GM19395 (cell line): Measurements from ENCODE around the gene USP17L10.
"Not testable (repeated sequence)": the region's sequence is repeated elsewhere in the genome, so short reads cannot be mapped to it uniquely, and the experiment has no call there.

Source experiments
- ATAC-seq: cut with Tn5 transposase; IDR thresholded peaks from one replicate; pipeline ENCODE4 v1.9.1; 2021; ENCODE audit warnings: mild to moderate bottlenecking, moderate library complexity; ENCODE audit not compliant: unreplicated experiment

USP17L10 gene, protein sequence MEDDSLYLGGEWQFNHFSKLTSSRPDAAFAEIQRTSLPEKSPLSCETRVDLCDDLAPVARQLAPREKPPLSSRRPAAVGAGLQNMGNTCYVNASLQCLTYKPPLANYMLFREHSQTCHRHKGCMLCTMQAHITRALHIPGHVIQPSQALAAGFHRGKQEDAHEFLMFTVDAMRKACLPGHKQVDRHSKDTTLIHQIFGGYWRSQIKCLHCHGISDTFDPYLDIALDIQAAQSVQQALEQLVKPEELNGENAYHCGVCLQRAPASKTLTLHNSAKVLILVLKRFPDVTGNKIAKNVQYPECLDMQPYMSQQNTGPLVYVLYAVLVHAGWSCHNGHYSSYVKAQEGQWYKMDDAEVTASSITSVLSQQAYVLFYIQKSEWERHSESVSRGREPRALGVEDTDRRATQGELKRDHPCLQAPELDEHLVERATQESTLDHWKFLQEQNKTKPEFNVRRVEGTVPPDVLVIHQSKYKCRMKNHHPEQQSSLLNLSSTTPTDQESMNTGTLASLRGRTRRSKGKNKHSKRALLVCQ

DNA sequence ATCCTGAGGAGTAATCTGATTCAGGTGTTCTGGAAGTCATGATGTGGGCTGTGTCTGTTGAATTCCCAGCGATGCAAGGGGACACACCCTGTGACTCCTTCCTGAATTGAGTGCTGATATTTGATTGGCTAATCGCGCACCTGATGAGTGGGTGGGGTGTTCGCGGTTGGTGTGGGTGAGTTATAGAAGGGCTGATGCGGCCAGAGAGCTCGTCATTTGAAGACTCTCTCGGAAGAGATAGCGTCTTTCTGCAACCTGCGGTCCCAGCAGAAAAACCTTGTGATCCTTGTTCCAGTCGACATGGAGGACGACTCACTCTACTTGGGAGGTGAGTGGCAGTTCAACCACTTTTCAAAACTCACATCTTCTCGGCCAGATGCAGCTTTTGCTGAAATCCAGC is at the start of gene USP17L10:
Gene USP17L10, plus strand, starts transcription at position 301 of the 400 bp plus-strand sequence. Its CDS starts 0 bp downstream, at position 301.
- ATAC-seq: not testable (repeated sequence)

DNA sequence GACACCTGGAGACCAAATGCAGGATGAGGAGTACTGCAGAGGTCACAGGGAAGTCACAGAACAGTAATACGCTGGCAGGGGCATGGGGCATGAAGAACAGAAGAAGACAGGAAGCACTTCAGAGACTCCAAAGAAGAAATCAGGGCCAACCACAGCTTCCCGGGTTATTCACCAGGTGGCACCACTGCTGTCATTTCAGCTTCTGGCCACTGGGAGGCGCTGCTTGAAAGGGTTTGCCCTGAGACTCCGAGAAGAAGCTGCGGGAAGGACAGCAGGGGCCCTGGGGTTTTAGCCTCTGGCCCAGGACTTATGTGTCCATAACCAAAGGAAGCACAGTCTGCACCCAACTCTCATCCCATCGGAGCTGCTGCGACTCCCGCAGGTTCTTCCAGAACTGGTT is 44.5 kb upstream of the USP17L10 start:
- ATAC-seq: not testable (repeated sequence)

DNA sequence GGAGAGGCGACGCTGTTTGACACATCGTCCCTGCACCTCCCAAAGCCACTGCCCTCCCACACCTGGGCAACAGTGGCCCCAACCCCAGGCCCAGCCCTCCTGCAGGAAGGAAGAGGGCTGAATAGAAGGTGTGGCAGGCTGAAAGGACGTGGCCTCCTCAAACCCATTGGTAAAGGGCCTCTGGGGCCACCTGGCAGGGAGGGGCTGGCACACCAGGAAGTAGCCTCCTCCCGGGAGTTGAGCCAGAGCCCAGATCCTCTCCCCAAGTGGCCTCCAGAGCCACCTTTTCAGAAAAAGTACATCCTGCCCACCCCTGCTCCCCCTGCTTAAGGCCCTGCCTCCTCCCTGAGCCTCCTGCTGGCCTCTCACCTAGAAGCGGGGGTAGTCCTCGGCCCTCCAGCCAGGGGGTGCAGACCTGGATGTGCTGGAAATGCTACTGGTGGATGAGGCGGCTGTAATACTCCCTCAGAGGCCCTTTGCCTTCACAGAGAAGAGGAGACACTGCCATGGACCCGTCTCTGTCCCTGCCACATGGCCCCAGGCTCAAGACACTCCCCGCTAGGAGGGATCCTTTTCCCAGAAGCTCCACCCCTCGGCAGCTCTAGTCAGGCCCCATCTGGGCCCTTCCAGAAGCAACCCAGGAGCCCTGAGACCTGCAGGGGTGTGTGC is 40.5 kb upstream of the USP17L10 start, which contains the start of gene FAM90A26:
Gene FAM90A26, plus strand, starts transcription at position 619 of the 669 bp plus-strand sequence. CDS start 2,764 bp downstream, outside the sequence.
- not testable (repeated sequence) for ATAC-seq

DNA sequence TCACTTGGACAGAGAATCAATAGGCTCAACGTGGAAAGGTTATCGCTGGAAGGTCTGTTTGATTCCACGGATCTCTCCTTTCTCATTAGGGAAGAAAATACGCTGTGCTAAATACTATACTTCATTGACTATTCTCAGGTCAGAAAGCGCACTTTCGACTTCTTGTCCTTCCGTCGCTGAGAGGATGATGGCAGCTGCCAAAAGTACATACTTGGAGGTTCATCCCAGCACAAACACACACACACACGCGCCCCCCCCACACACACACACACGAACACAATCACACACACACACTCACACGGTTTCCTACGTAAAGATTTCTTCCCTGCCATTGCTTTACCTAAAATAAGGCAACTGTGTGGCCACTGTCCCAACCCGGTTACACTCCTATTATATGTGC is 4.2 kb downstream of the USP17L10 start:
- ATAC-seq: not testable (repeated sequence)

DNA sequence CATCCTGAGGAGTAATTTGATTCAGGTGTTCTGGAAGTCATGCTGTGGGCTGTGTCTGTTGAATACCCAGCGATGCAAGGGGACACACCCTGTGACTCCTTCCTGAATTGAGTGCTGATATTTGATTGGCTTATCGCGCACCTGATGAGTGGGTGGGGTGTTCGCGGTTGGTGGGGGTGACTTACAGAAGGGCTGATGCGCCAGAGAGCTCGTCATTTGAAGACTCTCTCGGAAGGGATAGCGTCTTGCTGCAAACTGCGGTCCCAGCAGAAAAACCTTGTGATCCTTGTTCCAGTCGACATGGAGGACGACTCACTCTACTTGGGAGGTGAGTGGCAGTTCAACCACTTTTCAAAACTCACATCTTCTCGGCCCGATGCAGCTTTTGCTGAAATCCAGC is 4.6 kb downstream of the USP17L10 start, which contains the start of gene USP17L11:
Gene USP17L11, plus strand, starts transcription at position 301 of the 400 bp plus-strand sequence. Its CDS starts 0 bp downstream, at position 301.
- not testable (repeated sequence) for ATAC-seq

DNA sequence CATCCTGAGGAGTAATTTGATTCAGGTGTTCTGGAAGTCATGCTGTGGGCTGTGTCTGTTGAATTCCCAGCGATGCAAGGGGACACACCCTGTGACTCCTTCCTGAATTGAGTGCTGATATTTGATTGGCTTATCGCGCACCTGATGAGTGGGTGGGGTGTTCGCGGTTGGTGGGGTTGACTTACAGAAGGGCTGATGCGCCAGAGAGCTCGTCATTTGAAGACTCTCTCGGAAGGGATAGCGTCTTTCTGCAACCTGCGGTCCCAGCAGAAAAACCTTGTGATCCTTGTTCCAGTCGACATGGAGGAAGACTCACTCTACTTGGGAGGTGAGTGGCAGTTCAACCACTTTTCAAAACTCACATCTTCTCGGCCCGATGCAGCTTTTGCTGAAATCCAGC is 9.4 kb downstream of the USP17L10 start, which contains the start of gene USP17L12:
Gene USP17L12, plus strand, starts transcription at position 301 of the 400 bp plus-strand sequence. Its CDS starts 0 bp downstream, at position 301.
- ATAC-seq: not testable (repeated sequence)

DNA sequence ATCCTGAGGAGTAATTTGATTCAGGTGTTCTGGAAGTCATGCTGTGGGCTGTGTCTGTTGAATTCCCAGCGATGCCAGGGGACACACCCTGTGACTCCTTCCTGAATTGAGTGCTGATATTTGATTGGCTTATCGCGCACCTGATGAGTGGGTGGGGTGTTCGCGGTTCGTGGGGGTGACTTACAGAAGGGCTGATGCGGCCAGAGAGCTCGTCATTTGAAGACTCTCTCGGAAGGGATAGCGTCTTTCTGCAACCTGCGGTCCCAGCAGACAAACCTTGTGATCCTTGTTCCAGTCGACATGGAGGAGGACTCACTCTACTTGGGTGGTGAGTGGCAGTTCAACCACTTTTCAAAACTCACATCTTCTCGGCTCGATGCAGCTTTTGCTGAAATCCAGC is 14.1 kb downstream of the USP17L10 start, which contains the start of gene USP17L13:
Gene USP17L13, plus strand, starts transcription at position 301 of the 400 bp plus-strand sequence. Its CDS starts 0 bp downstream, at position 301.
- ATAC-seq: not testable (repeated sequence)

DNA sequence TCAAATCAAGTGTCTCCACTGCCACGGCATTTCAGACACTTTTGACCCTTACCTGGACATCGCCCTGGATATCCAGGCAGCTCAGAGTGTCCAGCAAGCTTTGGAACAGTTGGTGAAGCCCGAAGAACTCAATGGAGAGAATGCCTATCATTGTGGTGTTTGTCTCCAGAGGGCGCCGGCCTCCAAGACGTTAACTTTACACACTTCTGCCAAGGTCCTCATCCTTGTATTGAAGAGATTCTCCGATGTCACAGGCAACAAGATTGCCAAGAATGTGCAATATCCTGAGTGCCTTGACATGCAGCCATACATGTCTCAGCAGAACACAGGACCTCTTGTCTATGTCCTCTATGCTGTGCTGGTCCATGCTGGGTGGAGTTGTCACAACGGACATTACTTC is 19.8 kb downstream of the USP17L10 start:
- ATAC-seq: not testable (repeated sequence)

DNA sequence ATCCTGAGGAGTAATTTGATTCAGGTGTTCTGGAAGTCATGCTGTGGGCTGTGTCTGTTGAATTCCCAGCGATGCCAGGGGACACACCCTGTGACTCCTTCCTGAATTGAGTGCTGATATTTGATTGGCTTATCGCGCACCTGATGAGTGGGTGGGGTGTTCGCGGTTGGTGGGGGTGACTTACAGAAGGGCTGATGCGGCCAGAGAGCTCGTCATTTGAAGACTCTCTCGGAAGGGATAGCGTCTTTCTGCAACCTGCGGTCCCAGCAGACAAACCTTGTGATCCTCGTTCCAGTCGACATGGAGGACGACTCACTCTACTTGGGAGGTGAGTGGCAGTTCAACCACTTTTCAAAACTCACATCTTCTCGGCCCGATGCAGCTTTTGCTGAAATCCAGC is 23.6 kb downstream of the USP17L10 start, which contains the start of gene USP17L15:
Gene USP17L15, plus strand, starts transcription at position 301 of the 400 bp plus-strand sequence. Its CDS starts 0 bp downstream, at position 301.
- not testable (repeated sequence) for ATAC-seq

DNA sequence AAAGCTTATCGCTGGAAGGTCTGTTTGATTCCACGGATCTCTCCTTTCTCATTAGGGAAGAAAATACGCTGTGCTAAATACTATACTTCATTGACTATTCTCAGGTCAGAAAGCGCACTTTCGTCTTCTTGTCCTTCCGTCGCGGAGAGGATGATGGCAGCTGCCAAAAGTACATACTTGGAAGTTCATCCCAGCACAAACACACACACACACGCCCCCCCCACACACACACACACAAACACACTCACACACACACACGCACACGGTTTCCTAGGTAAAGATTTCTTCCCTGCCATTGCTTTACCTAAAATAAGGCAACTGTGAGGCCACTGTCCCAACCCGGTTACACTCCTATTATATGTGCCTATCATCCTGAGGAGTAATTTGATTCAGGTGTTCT is 28.0 kb downstream of the USP17L10 start:
- not testable (repeated sequence) for ATAC-seq

DNA sequence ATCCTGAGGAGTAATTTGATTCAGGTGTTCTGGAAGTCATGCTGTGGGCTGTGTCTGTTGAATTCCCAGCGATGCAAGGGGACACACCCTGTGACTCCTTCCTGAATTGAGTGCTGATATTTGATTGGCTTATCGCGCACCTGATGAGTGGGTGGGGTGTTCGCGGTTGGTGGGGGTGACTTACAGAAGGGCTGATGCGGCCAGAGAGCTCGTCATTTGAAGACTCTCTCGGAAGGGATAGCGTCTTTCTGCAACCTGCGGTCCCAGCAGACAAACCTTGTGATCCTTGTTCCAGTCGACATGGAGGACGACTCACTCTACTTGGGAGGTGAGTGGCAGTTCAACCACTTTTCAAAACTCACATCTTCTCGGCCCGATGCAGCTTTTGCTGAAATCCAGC is 33.1 kb downstream of the USP17L10 start, which contains the start of gene USP17L17:
Gene USP17L17, plus strand, starts transcription at position 301 of the 400 bp plus-strand sequence. Its CDS starts 0 bp downstream, at position 301.
- not testable (repeated sequence) for ATAC-seq

DNA sequence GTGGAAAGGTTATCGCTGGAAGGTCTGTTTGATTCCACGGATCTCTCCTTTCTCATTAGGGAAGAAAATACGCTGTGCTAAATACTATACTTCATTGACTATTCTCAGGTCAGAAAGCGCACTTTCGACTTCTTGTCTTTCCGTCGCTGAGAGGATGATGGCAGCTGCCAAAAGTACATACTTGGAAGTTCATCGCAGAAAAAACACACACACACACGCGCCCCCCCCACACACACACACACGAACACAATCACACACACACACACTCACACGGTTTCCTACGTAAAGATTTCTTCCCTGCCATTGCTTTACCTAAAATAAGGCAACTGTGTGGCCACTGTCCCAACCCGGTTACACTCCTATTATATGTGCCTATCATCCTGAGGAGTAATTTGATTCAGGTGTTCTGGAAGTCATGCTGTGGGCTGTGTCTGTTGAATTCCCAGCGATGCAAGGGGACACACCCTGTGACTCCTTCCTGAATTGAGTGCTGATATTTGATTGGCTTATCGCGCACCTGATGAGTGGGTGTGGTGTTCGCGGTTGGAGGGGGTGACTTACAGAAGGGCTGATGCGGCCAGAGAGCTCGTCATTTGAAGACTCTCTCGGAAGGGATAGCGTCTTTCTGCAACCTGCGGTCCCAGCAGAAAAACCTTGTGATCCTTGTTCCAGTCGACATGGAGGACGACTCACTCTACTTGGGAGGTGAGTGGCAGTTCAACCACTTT is 37.7 kb downstream of the USP17L10 start, which contains the start of gene USP17L18:
Gene USP17L18, plus strand, starts transcription at position 678 of the 728 bp plus-strand sequence. Its CDS starts 0 bp downstream, at position 678.
- ATAC-seq: not testable (repeated sequence)

DNA sequence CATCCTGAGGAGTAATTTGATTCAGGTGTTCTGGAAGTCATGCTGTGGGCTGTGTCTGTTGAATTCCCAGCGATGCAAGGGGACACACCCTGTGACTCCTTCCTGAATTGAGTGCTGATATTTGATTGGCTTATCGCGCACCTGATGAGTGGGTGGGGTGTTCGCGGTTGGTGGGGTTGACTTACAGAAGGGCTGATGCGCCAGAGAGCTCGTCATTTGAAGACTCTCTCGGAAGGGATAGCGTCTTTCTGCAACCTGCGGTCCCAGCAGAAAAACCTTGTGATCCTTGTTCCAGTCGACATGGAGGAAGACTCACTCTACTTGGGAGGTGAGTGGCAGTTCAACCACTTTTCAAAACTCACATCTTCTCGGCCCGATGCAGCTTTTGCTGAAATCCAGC is 42.6 kb downstream of the USP17L10 start, which contains the start of gene USP17L19:
Gene USP17L19, plus strand, starts transcription at position 301 of the 400 bp plus-strand sequence. Its CDS starts 0 bp downstream, at position 301.
- not testable (repeated sequence) for ATAC-seq

DNA sequence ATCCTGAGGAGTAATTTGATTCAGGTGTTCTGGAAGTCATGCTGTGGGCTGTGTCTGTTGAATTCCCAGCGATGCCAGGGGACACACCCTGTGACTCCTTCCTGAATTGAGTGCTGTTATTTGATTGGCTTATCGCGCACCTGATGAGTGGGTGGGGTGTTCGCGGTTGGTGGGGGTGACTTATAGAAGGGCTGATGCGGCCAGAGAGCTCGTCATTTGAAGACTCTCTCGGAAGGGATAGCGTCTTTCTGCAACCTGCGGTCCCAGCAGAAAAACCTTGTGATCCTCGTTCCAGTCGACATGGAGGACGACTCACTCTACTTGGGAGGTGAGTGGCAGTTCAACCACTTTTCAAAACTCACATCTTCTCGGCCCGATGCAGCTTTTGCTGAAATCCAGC is 47.4 kb downstream of the USP17L10 start, which contains the start of gene USP17L20:
Gene USP17L20, plus strand, starts transcription at position 301 of the 400 bp plus-strand sequence. Its CDS starts 0 bp downstream, at position 301.
- not testable (repeated sequence) for ATAC-seq
